T follicular helper cell (primary cell): ENCODE data around the gene SPTBN1.
"Not testable (repeated sequence)": the region's sequence is repeated elsewhere in the genome, so short reads cannot be mapped to it uniquely, and the experiment has no call there.

Experiments
- DNase-seq: peaks from one replicate; pipeline ENCODE4 v3.0.0-alpha.2; 2020; ENCODE audit warnings: low read depth

SPTBN1 gene

DNA sequence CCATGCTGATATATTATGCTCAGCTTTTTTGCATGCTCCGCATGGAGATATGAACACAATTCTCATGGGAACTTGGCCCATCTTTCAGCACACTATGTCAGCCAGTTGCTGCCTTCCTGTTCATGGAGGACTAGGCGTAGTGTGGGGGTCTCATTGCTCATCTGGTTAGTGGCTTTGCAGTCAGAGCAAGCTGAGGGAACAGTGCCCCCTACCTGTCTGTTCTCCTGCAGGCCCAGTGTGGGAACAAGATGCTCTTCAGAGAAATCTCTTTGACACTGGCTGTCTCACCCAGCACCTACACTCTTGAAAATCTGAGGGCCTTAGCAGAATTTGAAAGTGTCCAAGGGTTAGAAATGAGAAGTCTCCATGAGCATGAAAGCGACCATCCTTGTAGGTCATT lies 47.1 kb downstream of the SPTBN1 start:
- DNase-seq = peak; percentile 6

DNA sequence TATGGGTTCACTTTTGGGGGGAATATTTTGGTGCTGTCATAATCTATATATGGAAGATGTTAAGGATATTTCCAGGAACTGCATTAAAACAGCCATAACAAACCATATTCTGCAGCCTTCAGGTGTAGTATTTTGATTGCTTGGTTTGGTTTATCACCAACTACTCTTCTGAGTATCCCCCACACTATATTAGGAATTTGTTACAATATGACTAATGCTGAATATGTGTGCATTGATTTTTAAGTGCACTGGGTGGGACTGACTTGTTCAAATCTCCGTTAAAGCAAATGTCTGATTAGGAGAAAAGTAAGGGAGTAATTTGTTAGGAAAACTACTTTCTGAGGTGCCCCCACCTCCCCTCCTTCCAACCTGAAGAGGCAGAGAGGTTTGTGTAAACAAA lies 47.7 kb downstream of the SPTBN1 start:
- DNase-seq = no peak

DNA sequence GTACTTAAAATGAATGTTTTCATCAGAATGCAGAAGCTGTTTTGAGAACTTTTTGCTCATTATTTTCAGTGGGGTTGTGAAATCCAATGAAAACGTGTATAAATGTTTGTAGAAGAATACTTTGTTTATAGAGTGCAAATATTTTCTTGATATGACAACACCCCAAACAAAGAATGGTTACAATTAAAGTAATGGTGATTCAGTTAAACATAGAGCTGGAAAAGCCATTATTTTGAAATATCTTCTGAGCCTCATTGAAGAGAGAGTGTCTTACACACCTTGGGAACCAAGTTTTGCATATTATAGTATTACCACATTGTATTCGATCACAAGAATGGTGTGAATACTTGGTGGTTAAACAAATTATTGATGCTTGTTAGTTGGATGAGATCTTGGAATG lies 48.7 kb downstream of the SPTBN1 start:
- no peak for DNase-seq

DNA sequence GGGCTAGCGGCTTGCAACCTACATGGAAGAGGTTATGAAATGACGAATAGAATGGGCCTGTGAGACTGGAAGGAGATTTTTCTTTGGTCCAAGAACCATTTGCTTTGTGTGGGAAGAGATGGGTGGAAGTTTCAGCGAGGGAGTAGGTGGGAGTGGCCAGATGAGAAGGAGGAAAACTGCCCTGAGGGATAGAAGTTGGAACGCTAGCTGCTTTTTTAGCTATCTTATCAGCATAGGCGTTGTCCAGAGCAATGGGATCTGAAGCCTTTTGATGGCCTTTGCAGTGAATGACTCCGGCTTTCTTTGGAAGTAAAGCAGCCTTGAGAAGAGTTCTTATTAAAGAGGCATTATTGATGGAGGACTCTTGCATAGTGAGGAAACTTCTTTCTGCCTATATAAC lies 52.4 kb downstream of the SPTBN1 start:
- DNase-seq = no peak

DNA sequence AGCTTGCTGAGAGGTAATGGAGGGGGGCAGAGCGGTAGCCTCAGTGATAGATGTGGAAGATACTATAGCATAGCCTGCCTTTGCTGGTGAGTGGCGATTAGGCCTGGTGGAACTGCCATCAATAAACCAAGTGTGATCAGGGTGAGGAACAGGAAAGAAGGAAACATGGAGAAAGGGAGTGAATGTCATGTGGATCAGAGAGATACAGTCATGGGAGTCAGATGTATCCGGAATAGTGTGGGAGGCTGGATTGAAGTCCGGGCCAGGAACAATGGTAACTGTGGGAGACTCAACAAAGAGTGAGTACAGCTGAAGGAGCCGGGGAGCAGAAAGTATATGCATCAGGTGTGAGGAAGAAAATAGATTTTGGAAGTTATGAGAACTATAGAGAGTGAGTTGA lies 52.9 kb downstream of the SPTBN1 start:
- DNase-seq = not testable (repeated sequence)

DNA sequence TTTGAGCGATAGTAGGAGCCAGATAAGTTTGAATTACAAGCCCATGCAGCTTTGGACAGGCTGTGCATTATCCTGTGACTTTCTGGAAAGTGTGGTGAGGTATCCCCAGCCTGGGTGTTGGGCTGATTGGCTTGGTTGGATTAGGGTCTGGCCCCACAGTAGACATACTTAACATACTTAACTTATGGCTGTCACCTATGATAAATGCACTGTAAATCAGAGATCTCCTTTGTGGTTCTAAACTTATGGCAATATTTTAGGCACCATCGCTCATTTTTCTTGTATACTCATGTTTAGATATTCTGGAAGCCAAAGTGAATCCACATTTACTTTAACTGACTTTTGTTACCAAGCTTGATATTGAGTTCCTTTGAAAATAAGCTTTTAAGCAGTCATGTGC lies 54.8 kb downstream of the SPTBN1 start:
- DNase-seq = no peak

DNA sequence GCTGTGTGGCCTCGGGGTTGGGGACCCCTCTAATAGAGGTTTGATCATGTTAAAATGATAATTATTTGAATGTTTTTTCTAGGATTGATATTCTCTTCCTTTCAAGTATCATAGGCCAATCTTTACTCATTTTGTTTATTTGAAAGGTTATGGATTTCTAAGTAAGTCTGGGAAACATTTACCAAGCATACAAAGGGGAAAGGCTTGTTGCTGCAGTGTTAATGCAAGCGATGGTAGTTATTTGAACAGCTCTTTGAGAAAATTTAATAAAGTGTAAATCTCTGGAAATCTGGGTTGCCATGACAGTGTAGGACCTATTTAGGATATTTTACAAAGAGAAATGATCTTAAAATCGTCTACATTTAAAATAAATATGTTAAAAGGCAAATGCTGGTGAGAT lies 56.1 kb downstream of the SPTBN1 start:
- no peak for DNase-seq

DNA sequence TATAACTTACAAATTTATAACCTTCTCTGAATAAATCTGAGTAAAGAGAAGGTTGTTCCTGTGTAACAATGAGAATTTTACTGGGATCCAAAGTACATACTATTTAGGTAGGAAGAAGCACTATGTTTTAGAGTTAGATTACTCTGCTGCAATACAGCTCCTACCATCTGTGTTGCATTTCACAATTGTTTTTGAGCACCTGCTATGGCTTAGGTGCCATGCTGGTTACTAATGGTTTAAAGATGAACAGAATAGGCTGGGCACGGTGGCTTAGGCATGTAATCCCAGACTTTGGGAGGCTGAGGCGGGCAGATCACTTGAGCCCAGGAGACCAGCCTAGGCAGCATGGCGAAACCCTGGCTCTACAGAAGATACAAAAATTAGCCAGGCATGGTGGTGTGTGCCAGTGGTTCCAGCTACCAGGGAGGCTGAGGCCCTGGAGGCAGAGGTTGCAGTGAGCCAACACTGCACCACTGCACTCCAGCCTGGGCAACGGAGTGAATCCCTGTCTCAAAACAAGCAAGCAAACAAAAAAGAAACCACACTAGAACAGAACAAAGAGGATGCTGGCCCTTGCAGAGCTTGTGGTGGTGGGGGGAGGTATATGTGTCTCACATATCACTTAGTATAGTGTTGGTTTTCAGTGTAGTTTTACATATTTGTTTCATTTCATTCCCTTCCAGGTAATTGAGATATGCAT lies 56.7 kb downstream of the SPTBN1 start:
- no peak for DNase-seq

DNA sequence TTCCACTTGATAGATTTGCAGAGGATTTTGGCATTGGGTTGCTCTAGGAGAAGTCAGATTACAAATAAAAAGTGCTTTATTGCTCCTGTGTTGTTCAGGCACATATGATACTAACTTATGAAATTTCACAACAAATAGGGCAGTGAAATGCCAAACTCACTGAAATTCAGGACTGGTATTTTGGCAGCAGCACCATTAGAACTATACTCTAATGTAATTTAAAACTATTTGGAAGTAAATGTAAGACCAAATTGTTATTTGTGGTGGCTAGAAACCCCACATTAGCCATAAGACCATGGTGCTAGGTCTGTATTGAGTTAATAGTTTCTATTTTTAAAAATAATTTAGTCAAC lies 57.2 kb downstream of the SPTBN1 start:
- no peak for DNase-seq

DNA sequence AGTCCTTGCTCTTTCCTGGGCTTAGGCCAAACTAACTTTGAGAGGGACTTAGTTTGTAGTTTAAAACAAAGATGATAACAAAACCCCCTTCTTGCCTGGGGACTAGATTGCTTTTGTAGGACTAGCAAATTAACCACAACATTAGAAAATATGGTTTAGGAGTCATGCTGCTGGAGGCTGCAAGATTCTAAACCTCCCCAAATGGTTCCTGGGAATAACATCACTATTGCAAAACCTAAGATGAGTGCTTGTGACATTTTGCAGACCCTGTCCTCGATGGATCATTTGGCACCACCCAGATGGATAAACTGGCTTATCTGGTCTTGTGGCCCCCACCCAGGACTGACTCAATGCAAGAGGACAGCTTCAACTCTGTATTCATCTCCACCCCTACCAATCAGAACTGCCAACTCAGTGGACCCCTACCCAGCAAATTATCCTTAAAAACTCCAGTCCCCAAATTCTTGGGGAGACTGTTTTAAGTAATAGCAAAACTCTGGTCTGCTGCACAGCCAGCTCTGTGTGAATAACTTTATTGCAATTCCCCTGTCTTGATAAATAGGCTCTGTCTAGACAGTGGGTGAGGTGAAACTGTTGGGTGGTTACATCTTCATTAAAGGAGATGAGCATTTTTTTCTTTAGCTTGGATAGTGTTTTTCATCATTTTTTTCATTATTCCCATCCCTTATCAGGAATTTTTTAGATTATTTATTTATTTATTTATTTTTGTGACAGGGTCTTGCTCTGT lies 58.9 kb downstream of the SPTBN1 start:
- DNase-seq = no peak

DNA sequence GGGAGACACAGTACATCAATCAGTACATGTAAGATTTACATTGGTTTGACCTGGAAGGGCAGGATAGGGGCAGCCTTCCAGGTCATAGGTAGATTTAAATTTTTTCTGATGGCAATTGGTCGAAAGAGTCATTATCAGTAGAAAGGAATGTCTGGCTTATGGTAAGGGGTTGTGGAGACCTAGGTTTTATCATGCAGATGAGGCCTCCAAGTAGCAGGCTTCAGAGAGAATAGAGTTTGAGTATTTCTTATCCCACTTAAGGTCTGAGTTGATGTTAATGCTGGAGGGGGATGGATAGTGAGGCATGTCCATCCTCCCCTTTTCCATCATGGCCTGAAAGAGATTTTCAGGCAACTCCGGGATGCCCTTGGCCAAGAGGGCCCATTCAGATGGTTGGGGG lies 60.7 kb downstream of the SPTBN1 start:
- no peak for DNase-seq

DNA sequence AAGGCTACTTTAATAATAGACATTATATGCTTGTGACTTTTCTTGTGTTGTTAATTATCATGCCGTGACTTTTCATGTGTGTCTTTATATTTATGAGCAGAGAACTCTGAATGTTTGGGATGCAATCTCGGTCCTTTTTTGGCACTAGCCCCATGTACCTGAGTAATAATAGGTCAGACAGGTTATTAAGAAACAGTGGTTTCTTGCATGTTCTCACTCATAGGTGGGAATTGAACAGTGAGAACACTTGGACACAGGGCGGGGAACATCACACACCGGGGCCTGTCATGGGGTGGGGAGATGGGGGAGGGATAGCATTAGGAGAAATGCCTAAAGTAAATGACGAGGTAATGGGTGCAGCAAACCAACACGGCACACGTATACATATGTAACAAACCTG lies 61.9 kb downstream of the SPTBN1 start:
- DNase-seq = not testable (repeated sequence)

DNA sequence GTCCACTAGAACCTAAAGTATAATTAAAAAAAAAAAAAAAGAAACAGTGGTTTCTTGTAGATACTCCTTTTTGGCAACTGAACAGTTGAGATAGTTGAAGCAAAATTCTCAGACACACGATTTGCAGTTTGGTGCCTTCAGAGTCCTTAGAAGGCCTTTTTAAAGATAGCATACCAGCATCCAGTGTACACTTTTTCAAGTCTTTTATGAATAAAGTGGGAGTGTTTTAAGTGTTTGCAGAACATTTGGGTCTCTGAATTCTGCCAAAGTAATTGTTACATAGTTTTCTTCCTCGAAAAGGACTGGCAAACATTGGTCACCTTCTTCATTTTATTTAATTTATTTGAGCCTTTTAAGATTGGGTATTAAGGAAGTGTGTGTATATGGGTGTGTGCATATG lies 62.3 kb downstream of the SPTBN1 start:
- no peak for DNase-seq

DNA sequence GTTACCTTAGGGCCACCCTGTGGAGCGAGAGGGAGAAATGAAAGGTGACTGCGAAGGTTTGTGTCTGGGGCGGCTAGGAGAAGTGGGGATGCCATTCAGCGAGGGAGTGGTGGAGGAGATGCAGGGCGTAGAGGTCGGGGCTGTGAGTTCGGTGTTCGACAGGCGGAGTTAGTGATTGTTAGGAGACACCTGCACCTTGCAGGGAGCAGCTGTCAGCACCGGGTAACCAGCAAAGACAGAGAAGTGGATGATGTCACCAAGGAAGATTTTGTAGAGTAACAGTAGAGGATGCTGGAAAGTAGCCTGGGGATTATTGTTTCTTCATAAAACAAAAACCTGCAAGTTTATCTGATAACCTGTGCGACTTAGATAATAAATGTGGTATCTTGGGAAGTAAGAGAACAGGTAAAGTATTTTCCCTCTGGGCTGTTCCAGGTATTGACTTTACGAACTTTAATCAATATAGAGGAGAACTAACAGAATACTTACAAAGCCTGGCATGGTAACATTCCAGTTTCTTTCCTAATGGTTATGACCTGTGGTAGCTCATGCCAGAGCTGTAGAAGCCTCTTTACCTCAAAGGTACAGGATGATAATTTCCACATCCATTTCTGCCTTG lies 63.8 kb downstream of the SPTBN1 start:
- no peak for DNase-seq

DNA sequence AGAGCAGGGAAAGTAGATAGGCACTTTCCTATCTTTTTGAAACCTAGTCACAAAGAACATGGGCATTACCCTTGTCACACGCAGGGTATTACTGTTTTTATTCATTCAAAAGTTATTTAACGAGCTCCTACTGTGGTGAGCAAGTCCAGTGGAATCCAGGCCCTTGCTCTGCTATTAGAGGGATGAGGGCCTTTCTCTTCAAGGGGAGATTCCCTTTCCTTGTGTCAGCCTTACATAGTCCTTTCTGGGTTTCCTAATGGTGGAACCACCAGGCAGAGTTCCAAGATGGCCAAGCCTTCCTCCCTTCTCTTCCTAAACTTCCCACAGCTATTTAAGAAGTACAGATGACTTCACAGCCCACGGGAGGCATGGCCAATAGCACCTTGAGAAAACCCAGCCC lies 64.6 kb downstream of the SPTBN1 start:
- no peak for DNase-seq

DNA sequence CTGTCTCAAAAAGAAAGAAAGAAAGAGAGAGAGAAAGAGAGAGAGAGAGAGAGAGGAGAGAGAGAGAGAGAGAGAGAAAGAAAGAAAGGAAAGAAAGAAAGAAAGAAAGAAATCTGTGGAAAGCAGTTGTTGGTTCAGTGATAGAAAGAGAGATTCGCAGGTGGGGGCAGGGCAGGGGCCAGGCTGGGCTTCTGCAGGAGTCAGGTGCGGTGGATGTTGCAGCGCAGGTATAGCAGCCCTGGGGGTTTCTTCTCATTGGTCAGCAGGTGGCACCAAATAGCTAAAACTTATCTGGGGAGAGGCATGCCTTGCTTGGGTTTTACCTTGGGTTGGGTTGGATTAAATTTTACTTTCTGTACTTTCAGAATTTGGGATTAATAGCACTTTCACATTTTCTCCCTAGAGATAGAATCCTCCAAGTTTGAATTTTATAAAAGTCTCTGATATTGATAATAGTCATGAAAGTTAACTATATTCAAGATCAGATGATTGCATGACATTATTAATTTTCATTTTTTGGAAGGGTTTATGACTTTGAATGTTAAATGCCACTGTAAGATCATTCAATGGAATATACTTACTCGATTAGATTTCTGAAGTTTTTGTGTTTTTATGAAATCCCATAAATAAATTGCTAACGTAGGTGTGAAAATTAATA lies 66.6 kb downstream of the SPTBN1 start:
- DNase-seq = peak; percentile 53

DNA sequence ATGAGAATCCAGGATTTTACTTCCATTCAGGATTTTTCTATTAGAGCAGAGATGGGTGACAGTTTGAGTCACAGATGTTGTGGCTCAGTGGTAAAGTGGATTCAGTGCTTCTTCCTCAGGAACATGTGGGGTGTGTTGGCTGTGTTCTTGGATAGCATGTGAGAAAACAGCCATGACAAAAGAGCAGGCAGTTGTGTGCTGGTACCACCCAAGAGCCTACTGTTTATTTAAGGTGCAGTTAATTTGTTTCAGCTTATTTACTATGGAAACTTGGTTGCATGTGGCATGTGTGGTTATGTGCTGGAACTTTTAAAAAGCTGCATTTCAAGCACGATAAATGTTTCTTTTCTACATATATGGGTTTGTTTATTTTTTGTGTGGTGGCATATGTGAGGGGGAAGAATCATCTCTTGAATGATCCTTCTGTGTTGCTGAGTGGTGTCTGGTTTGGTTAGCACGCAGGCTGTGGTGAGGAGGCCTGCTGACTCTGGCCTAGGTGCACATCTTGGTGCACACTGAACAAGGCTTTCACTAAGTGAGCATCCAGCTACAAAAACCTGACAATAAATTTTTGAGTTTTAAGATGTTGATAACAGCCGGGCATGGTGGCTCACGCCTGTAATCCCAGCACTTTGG lies 67.3 kb downstream of the SPTBN1 start:
- DNase-seq = no peak

DNA sequence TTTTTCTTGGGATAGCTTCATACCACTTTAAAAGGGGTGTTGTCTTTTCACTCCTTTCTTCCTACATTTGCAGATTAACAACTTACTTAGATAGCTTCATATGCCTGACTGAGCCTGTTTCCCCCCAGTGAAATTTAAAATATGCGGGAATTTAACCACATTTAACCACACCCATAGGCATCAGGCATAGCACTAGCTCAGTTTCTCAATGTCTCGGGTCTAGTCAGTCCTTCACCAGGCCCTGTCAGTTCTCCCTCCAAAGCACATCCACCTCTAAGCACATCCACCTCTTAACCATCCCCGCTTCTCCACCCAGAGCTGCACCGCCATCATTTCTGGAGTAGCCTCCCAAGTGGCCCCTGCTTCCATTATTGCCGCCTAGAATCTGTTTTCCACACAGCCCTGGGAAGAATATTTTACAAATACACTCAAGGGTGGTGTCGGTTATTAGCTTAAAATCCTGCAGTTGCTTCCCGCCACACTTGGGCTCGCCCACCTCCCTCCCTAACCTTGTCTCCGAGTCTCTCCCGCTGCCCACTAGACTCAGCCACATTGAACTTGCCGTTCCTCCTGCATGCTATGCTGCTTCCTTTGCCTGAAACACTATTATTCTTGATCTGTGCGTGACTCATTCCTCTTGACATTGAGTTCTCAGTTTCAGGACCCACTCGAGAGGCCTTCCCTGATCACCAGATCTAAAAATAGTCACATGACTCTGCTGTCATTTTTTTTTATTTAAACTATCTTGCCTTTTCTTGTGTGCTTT lies 68.3 kb downstream of the SPTBN1 start:
- no peak for DNase-seq

DNA sequence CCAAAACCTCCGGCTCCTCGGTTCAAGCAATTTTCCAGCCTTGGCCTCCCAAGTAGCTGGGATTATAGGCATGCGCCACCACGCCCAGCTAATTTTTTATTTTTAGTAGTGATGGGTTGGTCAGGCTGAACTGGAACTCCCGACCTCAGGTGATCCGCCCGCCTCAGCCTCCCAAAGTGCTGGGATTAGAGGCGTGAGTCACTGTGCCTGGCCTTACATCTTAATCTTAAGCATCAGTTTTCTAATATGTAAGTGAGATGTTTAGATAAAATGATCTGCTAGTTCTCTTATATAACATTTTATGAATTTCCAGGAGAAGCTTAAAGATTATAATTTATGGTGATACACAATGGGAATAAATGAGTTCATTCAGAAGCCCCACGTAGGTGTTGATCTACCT lies 69.2 kb downstream of the SPTBN1 start:
- no peak for DNase-seq

DNA sequence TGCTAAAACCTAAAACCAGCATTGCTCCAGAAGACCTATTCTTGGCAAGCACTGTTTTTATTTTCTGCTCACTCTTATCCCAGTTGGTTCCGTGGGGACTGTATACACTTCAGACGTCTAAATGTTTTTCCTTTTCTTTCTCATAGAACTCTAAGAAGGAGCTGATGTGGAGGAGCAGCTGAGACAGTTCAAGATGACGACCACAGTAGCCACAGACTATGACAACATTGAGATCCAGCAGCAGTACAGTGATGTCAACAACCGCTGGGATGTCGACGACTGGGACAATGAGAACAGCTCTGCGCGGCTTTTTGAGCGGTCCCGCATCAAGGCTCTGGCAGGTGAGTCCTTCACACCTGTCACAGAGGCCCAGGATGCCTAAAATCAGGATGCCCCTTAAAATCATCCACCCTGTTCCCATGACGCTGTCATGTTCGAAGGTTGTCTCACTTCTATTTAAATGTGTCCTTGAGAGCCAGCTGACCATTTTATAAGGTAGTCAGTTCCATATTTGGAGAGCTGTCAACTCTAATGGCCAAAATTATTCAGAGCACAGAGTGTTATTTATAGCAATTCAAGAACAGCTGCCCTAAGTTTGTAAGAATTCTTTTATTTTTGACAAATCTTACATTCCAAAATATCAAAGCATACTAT lies 70.2 kb downstream of the SPTBN1 start:
- no peak for DNase-seq

DNA sequence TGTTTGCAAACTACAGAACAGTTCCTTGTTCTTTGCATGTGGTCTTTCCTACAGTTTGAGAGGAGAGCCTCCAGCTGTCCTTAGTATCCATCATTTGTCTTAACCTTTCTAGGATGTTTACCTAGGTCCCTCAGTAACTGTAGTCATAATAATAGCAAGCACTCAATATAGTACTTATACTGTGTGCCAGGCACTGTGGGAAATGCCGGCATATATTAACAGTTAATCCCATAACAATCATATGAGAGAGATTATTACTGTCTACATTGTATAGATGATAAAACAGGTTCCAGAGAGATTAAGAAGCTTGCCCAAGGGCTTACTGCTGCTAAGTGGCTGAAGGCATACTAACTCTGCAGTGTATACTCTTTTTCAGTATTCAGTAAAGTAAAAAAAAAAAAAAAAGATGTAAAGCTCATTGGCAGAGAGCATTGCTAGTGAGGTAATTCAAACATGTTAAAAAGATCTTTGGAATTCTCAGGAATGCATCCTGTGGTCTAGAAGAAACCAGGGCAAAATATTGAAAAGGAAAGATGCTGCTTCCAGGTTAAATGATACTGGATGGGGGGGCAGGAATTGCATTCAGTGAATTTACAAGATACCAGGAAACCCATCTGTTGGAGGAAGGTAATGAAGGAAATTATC lies 72.3 kb downstream of the SPTBN1 start:
- no peak for DNase-seq
